Naive thymus-derived CD8-positive, alpha-beta T cell (primary cell): Measurements from ENCODE around the gene DAG1. TPM values are rescaled to one million over a fixed set of nuclear protein-coding genes. Genes with fewer than 3 reads are reported as not detected.

Experiments
- ATAC-seq, 2 donors: fragments of 150-1000 bp; cut with Tn5 transposase in 1 of 2; sonication (Bioruptor Pico), chemical (Tn5 transposase) in 1 of 2; 1 replicate in 1 of 2; 2 replicates in 1 of 2; pipeline ENCODE4 v1.10.0; 2021; ENCODE audit warnings: mild to moderate bottlenecking in 2 of 2, moderate library complexity in 2 of 2
- POLR2A ChIA-PET: fragments of 350-600 bp; sonication (Branson Sonifier 250); formaldehyde crosslinking; loops from one replicate; lab custom pipeline; 2021; ENCODE audit warnings: antibody characterized with exemption; lab: Charles Lee
- DNase-seq, 10 donors: peaks; one replicate each; pipeline versions ENCODE4 v3.0.0 to v3.0.0-alpha.2; 2020 to 2022
- H3K27ac Mint-ChIP-seq, 10 donors: one replicate each; pipeline ENCODE4 v1.8.0; 2020 to 2022; ENCODE audit warnings: mild to moderate bottlenecking in 10 of 10, mixed read lengths in 10 of 10, moderate library complexity in 4 of 10, inconsistent platforms in 1 of 10
- H3K27me3 Mint-ChIP-seq, 5 donors: one replicate each; pipeline ENCODE4 v1.8.0; 2021 to 2022; ENCODE audit warnings: mixed read lengths in 5 of 5
- H3K36me3 Mint-ChIP-seq, 3 donors: one replicate each; pipeline ENCODE4 v1.8.0; 2020 to 2022; ENCODE audit warnings: mixed read lengths in 3 of 3, mild to moderate bottlenecking in 2 of 3, inconsistent platforms in 1 of 3
- H3K4me1 Mint-ChIP-seq, 4 donors: one replicate each; pipeline ENCODE4 v1.8.0; 2021 to 2022; ENCODE audit warnings: mixed read lengths in 4 of 4
- H3K4me3 Mint-ChIP-seq, 10 donors: one replicate each; pipeline ENCODE4 v1.8.0; 2020 to 2022; ENCODE audit warnings: mild to moderate bottlenecking in 10 of 10, mixed read lengths in 10 of 10, moderate library complexity in 6 of 10, inconsistent platforms in 1 of 10
- H3K9me3 Mint-ChIP-seq, 9 donors: one replicate each; pipeline ENCODE4 v1.8.0; 2020 to 2022; ENCODE audit warnings: mixed read lengths in 9 of 9, mild to moderate bottlenecking in 3 of 9, inconsistent platforms in 1 of 9, moderate library complexity in 1 of 9
- polyA plus RNA-seq, 3 donors: library from polyadenylated mRNA; unstranded; fragments of 300-500 nt; fragmentation: Illumina TruSeq; gene quantifications; one replicate each; pipeline ENCODE4 v1.2.3, GENCODE V29; 2021
- total RNA-seq, 8 experiments: library from RNA in 2 of 8; stranded (reverse) in 2 of 8; gene quantifications; one replicate each; pipeline ENCODE4 v1.2.3 and lab custom pipeline; 2021 to 2026

The DAG1 gene
- 10 to 100 TPM; 16.8 to 20.3 TPM for total RNA-seq
- polyA plus RNA-seq = 1 to 10 TPM; 4.6 to 6.4 (median 4.7) TPM
- total RNA-seq (lab: John Stamatoyannopoulos, UW) = 22.7 to 34.0 (median 27.6) reads per million in 6 experiments

- peaks cover 0 to 7% (median 0%) of the 10 kb centered on the region in 3 donors for H3K36me3 Mint-ChIP-seq
- ATAC-seq (peak; percentile 85 to 87), DNase-seq (peak; percentile 91 to 97 (median 94))
- peak within 1 kb of the TSS; percentile 90 to 97 (median 95) for H3K27ac Mint-ChIP-seq
- POLR2A ChIA-PET = interaction anchor here (0.5 to 4.3 kb wide), 21 partner anchors 8 to 1012 kb away, joined by 3 to 33 read pairs (median 3); partner anchors contain the start of genes GPX1, INKA1, IP6K2 and KLHDC8B
- peaks cover 15 to 34% (median 21%) of the 10 kb centered on the region in 4 donors for H3K4me1 Mint-ChIP-seq
- no peaks in the 10 kb centered on the region for H3K9me3 Mint-ChIP-seq
- H3K4me3 Mint-ChIP-seq = peak within 1 kb of the TSS; percentile 84 to 94 (median 91)
- no peaks in the 10 kb centered on the region for H3K27me3 Mint-ChIP-seq
Observed at GRCh38 chr3:49469936-49470713, at the start of gene DAG1. TSS of gene DAG1 (plus strand) at chr3:49470267. CDS start at chr3:49510535, 40,268 bp downstream.

- Mint-ChIP-seq H3K27me3 (no peaks in the 10 kb centered on the region), H3K36me3 (peaks cover 0 to 12% (median 6%) of the 10 kb centered on the region in 3 donors), H3K9me3 (no peaks in the 10 kb centered on the region), H3K4me1 (peaks cover 15 to 66% (median 46%) of the 10 kb centered on the region in 4 donors), H3K4me3 (peak overlapping the region in 9 of 10 donors; percentile 28 to 64 (median 47)), H3K27ac (peak overlapping the region in 4 of 10 donors; percentile 2 to 64 (median 46))
- DNase-seq = no peak
- POLR2A ChIA-PET = interaction anchor here (0.9 to 2.1 kb wide), 2 partner anchors 10 kb away, joined by 4 to 12 read pairs; partner anchors contain the start of genes RHOA and TCTA
- ATAC-seq = peak in 1 of 2 donors; percentile 30
Observed at GRCh38 chr3:49421890-49422378, 48.1 kb upstream of the DAG1 start.

DNA sequence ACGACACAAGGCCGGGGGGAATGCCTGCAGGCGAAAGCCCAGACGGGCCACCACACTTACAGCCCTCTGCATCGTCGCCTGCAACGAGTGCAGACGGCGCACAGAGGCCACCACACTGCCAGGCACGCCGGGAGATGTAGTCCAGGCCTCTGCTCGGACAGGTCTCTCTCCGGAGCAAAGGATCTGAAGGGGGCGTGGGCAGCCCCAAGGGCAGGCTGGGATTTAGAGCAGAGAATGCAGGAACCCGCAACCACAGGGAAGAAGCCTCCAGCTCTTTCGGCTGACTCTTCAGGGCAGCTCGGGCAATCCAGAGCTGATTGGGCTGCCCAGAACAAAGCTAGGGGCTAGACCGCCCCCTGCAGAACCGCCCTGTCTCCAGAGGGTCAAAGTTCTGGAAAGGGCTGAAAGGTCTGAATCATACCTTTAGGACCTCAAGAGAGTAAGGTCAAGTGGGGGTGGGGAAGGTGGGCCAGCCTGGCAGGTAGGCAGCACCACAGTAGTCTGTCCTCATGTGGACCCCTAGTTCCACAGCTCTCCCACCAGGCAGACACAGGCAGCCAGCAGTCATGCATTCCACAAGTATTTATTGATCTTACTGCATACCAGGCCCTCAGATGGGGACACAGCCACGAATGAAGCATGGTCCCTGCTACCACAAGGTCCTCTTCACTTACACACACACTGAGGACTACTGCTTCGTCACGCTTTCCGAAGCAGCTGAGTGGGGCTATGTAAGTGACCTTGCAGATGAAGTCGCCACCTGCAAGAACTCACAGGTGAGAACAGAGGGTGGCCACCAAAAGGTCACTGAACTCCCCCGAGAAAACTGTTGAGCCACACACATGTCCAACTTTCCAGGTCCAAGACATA, 47.5 kb upstream of the DAG1 start, which contains the start of gene AMT:
Gene AMT (minus strand): TSS at position 95 of the 870 bp plus-strand sequence. CDS start 23 bp downstream, at position 72.
- peak within 1 kb of the TSS in 5 of 10 donors; percentile 41 to 72 (median 52) for H3K27ac Mint-ChIP-seq
- H3K4me3 Mint-ChIP-seq = peak within 1 kb of the TSS in 9 of 10 donors; percentile 28 to 64 (median 47)
- peaks cover 15 to 60% (median 39%) of the 10 kb centered on the region in 4 donors for H3K4me1 Mint-ChIP-seq
- POLR2A ChIA-PET = interaction anchor here (0.6 to 0.9 kb wide), 2 partner anchors 11 to 70 kb away, joined by 3 to 4 read pairs; partner anchors contain the start of genes RHOA and TCTA
- H3K9me3 Mint-ChIP-seq = no peaks in the 10 kb centered on the region
- no peak for DNase-seq
- H3K27me3 Mint-ChIP-seq = no peaks in the 10 kb centered on the region
- no peak for ATAC-seq
- peaks cover 0 to 12% (median 6%) of the 10 kb centered on the region in 3 donors for H3K36me3 Mint-ChIP-seq

DNA sequence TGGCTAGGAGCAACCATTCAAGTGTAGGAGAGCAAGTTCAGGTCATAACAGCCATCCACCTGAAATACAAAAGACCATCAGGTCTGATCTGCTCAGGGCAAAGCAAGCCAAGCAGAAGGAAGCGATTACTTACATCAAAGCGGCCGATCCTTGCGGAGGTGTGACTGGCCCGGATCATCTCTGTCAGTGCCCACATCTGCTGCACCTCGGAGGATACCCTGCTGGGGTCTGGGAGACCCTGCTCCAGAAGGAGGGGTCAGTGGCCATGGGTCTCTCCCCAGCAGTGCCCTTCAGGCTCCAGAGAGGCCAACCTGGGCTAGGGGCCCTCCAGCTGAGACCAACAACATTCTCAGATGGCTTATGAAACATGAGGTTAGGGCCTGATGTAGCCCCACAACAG, 45.3 kb upstream of the DAG1 start:
- DNase-seq (no peak), ATAC-seq (no peak)
- Mint-ChIP-seq H3K4me1 (peaks cover 14 to 54% (median 34%) of the 10 kb centered on the region in 4 donors), H3K9me3 (no peaks in the 10 kb centered on the region), H3K4me3 (no peak overlapping the region), H3K27ac (peak overlapping the region in 2 of 10 donors; percentile 26 to 60), H3K36me3 (peaks cover 0 to 12% (median 3%) of the 10 kb centered on the region in 3 donors), H3K27me3 (no peaks in the 10 kb centered on the region)
- POLR2A ChIA-PET = interaction anchor here (0.5 kb wide), 1 partner anchor 81 kb away, joined by 4 read pairs; no protein-coding TSS in a partner anchor

DNA sequence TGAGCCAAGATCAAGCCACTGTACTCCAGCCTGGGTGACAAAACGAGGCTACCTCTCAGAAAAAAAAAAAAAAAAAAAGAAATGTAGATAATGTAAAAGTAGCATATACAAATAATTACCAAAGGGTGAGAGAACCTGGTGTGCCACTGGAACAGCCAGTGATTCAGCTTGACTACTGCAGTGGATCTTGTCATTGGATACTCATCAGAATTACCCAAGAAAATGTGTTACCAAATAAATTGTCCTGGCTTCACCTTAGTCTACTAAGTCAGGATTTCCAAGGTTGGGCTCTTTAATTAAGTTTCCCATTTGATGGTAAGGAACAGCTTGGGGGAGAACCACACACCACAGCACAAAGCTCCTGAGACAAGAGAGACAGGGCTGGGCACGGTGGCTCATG, 42.5 kb upstream of the DAG1 start:
- peak overlapping the region in 9 of 10 donors; percentile 50 to 96 (median 92) for H3K4me3 Mint-ChIP-seq
- no peak for DNase-seq
- peaks cover 12 to 36% (median 22%) of the 10 kb centered on the region in 4 donors for H3K4me1 Mint-ChIP-seq
- H3K36me3 Mint-ChIP-seq = peaks cover 0 to 12% (median 3%) of the 10 kb centered on the region in 3 donors
- POLR2A ChIA-PET = interaction anchor here (0.5 to 3.9 kb wide), 6 partner anchors 10 to 1071 kb away, joined by 3 to 50 read pairs (median 4); partner anchors contain the start of gene USP4
- no peaks in the 10 kb centered on the region for H3K9me3 Mint-ChIP-seq
- H3K27me3 Mint-ChIP-seq = no peaks in the 10 kb centered on the region
- ATAC-seq = no peak
- peak overlapping the region in 5 of 10 donors; percentile 13 to 96 (median 69) for H3K27ac Mint-ChIP-seq

DNA sequence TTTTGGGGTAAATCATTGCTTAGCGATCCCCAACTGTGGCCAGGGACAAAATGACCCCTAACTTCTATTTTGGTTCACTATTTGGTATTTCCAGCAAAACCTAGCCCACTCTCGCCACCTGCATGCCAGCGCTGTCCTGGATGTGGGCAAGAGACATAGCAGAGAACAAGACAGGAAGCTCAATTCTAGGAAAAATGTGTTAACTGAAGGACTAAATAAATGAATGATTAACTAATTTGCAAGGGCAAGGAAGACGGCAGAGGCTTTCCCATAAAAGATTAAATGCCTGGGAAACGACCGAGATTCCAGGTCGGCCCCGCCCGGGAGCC, 41.4 kb upstream of the DAG1 start:
- ATAC-seq (peak; percentile 15), DNase-seq (no peak)
- peaks cover 0 to 11% (median 3%) of the 10 kb centered on the region in 3 donors for H3K36me3 Mint-ChIP-seq
- POLR2A ChIA-PET = interaction anchor here (0.5 to 3.9 kb wide), 15 partner anchors 11 to 439 kb away, joined by 3 to 50 read pairs (median 8); partner anchors contain the start of genes DAG1, GPX1, NDUFAF3 and P4HTM
- no peaks in the 10 kb centered on the region for H3K27me3 Mint-ChIP-seq
- peak overlapping the region; percentile 90 to 96 (median 92) for H3K4me3 Mint-ChIP-seq
- H3K4me1 Mint-ChIP-seq = peaks cover 12 to 29% (median 22%) of the 10 kb centered on the region in 4 donors
- H3K27ac Mint-ChIP-seq = peak overlapping the region; percentile 78 to 98 (median 94)
- H3K9me3 Mint-ChIP-seq = no peaks in the 10 kb centered on the region

- Mint-ChIP-seq H3K36me3 (no peaks in the 10 kb centered on the region), H3K27ac (no peak overlapping the region), H3K9me3 (no peaks in the 10 kb centered on the region), H3K4me1 (peaks cover 0 to 4% (median 2%) of the 10 kb centered on the region in 4 donors), H3K4me3 (no peak overlapping the region), H3K27me3 (no peaks in the 10 kb centered on the region)
- DNase-seq = no peak
- ATAC-seq = no peak
- POLR2A ChIA-PET = interaction anchor here (0.6 kb wide), 1 partner anchor 352 kb away, joined by 3 read pairs; no protein-coding TSS in a partner anchor
Observed at GRCh38 chr3:49434731-49435130, 35.3 kb upstream of the DAG1 start.

DNA sequence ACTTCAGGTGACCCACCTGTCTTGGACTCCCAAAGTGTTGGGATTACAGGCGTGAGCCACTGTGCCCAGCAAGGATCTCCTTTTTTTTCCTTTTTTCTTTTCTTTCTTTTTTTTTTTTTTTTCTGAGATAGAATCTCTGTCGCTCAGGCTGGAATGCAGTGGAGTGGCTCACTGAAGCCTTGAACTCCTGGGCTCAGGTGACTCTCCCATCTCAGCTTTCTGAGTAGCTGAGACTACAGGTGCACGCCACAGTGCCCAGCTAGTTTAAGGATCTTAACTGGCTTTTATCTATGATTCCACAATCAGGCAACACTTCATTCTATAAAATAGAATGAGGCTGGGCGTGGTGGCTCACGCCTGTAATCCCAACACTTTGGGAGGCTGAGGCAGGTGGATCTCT, 24.7 kb upstream of the DAG1 start:
- no peak for ATAC-seq
- peaks cover 3 to 28% (median 16%) of the 10 kb centered on the region in 4 donors for H3K4me1 Mint-ChIP-seq
- DNase-seq = no peak

GRCh38 chr3:49453621-49454020, 16.4 kb upstream of the DAG1 start:
- H3K4me1 Mint-ChIP-seq = peaks cover 2 to 6% (median 5%) of the 10 kb centered on the region in 4 donors
- no peaks in the 10 kb centered on the region for H3K27me3 Mint-ChIP-seq
- POLR2A ChIA-PET = interaction anchor here (0.7 kb wide), 1 partner anchor 703 kb away, joined by 4 read pairs; no protein-coding TSS in a partner anchor
- H3K4me3 Mint-ChIP-seq = no peak overlapping the region
- ATAC-seq (no peak), DNase-seq (no peak)
- H3K27ac Mint-ChIP-seq = peak overlapping the region in 1 of 10 donors; percentile 79
- no peaks in the 10 kb centered on the region for H3K9me3 Mint-ChIP-seq
- H3K36me3 Mint-ChIP-seq = no peaks in the 10 kb centered on the region

More for the DNA sequence above, 24.7 kb upstream of the DAG1 start:
- Mint-ChIP-seq H3K27ac (peak overlapping the region in 6 of 10 donors; percentile 38 to 81 (median 56)), H3K27me3 (no peaks in the 10 kb centered on the region), H3K4me3 (peak overlapping the region in 1 of 10 donors; percentile 19), H3K9me3 (no peaks in the 10 kb centered on the region), H3K36me3 (no peaks in the 10 kb centered on the region)
- POLR2A ChIA-PET = interaction anchor here (0.7 to 2.5 kb wide), 4 partner anchors 16 to 277 kb away, joined by 4 to 23 read pairs (median 12); partner anchors contain the start of genes NICN1 and USP4

- peak overlapping the region in 3 of 10 donors; percentile 28 to 83 (median 43) for H3K27ac Mint-ChIP-seq
- ATAC-seq (no peak), DNase-seq (no peak)
- no peak overlapping the region for H3K4me3 Mint-ChIP-seq
- H3K27me3 Mint-ChIP-seq = no peaks in the 10 kb centered on the region
- H3K9me3 Mint-ChIP-seq = no peaks in the 10 kb centered on the region
- H3K36me3 Mint-ChIP-seq = no peaks in the 10 kb centered on the region
- POLR2A ChIA-PET = interaction anchor here (0.6 kb wide), 1 partner anchor 1560 kb away, joined by 6 read pairs; no protein-coding TSS in a partner anchor
- H3K4me1 Mint-ChIP-seq = no peaks in the 10 kb centered on the region
Observed at GRCh38 chr3:49454458-49454857, 15.6 kb upstream of the DAG1 start.
